DMS 273 (cell line): ENCODE data around the gene SLC35F3.
"Not testable (repeated sequence)": the region's sequence is repeated elsewhere in the genome, so short reads cannot be mapped to it uniquely, and the experiment has no call there.

Source experiments
- DNase-seq: peaks from one replicate; lab custom pipeline; 2025; ENCODE audit not compliant: unreplicated experiment; lab: John Stamatoyannopoulos, UW

SLC35F3 gene

GRCh38 chr1:234096161-234096770, 191.8 kb downstream of the SLC35F3 start:
- no peak for DNase-seq

- peak; percentile 87 for DNase-seq
These were observed 198.1 kb downstream of the SLC35F3 start for GRCh38 chr1:234102583-234102982.

- no peak for DNase-seq
These were observed 198.7 kb downstream of the SLC35F3 start for GRCh38 chr1:234103198-234103597.

GRCh38 chr1:234106032-234106431, 201.6 kb downstream of the SLC35F3 start:
- no peak for DNase-seq

- no peak for DNase-seq
These were observed 203.0 kb downstream of the SLC35F3 start for GRCh38 chr1:234107416-234108021.

- DNase-seq: no peak
These were observed 204.4 kb downstream of the SLC35F3 start for GRCh38 chr1:234108921-234109320.

GRCh38 chr1:234109840-234110239, 205.4 kb downstream of the SLC35F3 start:
- no peak for DNase-seq

GRCh38 chr1:234111458-234112142, 207.1 kb downstream of the SLC35F3 start:
- DNase-seq: peak; percentile 57

GRCh38 chr1:234114648-234115307, 210.3 kb downstream of the SLC35F3 start:
- DNase-seq: peak; percentile 84

GRCh38 chr1:234118911-234119310, 214.4 kb downstream of the SLC35F3 start:
- no peak for DNase-seq

GRCh38 chr1:234119431-234119830, 215.0 kb downstream of the SLC35F3 start:
- no peak for DNase-seq

GRCh38 chr1:234120327-234120944, 216.0 kb downstream of the SLC35F3 start:
- DNase-seq: peak; percentile 9

- not testable (repeated sequence) for DNase-seq
These were observed 217.2 kb downstream of the SLC35F3 start for GRCh38 chr1:234121659-234122058.

GRCh38 chr1:234122571-234122970, 218.1 kb downstream of the SLC35F3 start:
- DNase-seq: not testable (repeated sequence)

GRCh38 chr1:234123867-234124266, 219.4 kb downstream of the SLC35F3 start:
- no peak for DNase-seq

- DNase-seq: peak; percentile 81
These were observed 220.8 kb downstream of the SLC35F3 start for GRCh38 chr1:234125283-234125682.

- no peak for DNase-seq
These were observed 221.2 kb downstream of the SLC35F3 start for GRCh38 chr1:234125714-234126113.

GRCh38 chr1:234127026-234127671, 222.7 kb downstream of the SLC35F3 start:
- no peak for DNase-seq

- no peak for DNase-seq
These were observed 228.3 kb downstream of the SLC35F3 start for GRCh38 chr1:234132795-234133194.

GRCh38 chr1:234134878-234135277, 230.4 kb downstream of the SLC35F3 start:
- no peak for DNase-seq

GRCh38 chr1:234135501-234135900, 231.0 kb downstream of the SLC35F3 start:
- DNase-seq: no peak
